ENCODE results near the gene RGS10.

DNA sequence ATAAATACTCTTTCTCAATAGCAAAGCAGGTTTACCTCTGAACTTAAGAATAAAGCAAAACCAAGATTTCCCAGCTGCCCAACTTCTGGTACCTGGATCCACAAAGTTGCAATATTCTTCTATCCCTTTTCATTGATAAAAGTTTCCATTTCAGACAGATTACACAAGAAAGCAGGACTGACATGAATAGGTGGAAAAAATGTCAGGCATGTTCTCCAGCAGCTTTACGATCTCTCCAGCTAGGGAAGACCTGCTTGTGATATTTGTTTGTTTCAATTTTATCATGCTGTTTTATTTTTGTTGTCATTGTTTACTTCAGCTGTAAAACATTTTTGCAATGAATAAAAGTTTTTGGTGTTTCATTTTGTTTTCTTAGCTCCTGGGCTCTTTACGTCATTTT lies 9.0 kb downstream of the RGS10 start:
- TF ChIP-seq, protein P1, sequence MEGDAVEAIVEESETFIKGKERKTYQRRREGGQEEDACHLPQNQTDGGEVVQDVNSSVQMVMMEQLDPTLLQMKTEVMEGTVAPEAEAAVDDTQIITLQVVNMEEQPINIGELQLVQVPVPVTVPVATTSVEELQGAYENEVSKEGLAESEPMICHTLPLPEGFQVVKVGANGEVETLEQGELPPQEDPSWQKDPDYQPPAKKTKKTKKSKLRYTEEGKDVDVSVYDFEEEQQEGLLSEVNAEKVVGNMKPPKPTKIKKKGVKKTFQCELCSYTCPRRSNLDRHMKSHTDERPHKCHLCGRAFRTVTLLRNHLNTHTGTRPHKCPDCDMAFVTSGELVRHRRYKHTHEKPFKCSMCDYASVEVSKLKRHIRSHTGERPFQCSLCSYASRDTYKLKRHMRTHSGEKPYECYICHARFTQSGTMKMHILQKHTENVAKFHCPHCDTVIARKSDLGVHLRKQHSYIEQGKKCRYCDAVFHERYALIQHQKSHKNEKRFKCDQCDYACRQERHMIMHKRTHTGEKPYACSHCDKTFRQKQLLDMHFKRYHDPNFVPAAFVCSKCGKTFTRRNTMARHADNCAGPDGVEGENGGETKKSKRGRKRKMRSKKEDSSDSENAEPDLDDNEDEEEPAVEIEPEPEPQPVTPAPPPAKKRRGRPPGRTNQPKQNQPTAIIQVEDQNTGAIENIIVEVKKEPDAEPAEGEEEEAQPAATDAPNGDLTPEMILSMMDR (IDR thresholded peaks at IDR 0.05): no peak
- TF ChIP-seq POLR2A (IDR thresholded peaks at IDR 0.05): no peak
- no peak for TF ChIP-seq POLR2AphosphoS5 (IDR thresholded peaks at IDR 0.05)
- no peak for TF ChIP-seq EP300 (IDR thresholded peaks at IDR 0.05)

Data from sigmoid colon (tissue), 4 donors.